GM12874 (cell line): ENCODE measurements around the gene OR13A1.

ENCODE experiments used
- CTCF ChIP-seq: IDR thresholded peaks from 2 replicates; pipeline ENCODE4 v1.5.1; 2011; ENCODE audit warnings: low read depth, mild to moderate bottlenecking, control low read depth, low read length, moderate library complexity; ENCODE audit not compliant: insufficient read depth

Gene OR13A1

GRCh38 chr10:45313264-45313873, 2.0 kb downstream of the OR13A1 start:
- TF ChIP-seq CTCF, result no peak

DNA sequence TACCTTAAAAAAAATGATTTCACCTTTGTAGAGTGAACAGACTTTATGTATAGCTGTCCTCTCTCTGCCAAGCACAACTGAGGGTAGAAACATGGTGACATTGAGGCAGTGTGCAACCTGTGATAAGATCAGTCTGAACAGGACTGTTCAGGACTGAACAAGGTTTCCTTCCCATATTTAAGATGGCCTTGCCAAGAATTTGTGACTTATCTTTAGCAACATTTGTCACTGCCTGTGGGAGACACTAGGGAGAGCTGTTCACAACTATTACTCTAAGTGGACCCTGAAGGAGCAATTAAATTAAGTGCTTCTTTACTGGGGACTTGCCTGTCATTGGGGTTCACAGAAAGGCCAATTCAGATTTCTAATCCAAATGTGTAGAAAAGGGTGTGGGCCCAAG, 6.7 kb downstream of the OR13A1 start:
- peak; percentile 24; the same call in 1 of the 2 replicates for TF ChIP-seq CTCF

GRCh38 chr10:45302573-45302972, 12.8 kb downstream of the OR13A1 start:
- no peak for TF ChIP-seq CTCF

DNA sequence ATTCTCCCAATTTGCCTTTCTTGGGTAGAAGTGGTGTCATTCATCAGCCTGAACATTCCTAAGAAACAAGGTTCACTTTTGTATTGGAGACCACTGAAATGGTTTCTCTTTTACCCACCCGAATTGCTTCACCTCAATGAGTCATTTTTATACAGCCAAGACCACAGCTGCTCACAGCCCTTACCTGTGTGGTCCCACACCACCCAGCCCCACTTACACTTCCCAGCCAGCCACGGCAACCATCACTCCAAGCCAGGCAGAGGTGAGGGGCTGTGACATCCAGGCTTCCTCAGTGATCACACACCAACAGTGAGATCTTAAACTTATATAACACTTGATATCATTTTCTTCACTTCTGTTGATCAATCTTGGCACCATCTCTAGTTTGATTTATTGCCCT, 20.7 kb downstream of the OR13A1 start:
- no peak for TF ChIP-seq CTCF

GRCh38 chr10:45286980-45287379, 28.4 kb downstream of the OR13A1 start:
- no peak for TF ChIP-seq CTCF

DNA sequence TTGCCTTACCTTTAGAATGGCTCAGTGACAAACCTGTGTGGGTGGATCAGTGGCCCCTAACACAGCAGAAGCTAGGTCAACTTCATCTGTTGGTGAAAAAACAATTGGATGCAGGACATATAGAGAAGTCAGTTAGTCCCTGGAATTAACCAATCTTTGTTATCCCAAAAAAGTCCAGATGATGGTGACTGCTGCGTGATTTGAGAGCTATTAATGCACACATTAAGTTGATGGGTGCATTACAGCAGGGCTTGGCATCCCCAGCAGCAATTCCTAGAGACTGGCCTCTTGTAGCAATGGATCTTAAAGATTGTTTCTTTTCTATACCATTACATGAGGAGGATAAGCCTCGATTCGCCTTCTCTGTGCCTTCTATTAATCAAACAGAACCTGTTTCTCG, 33.3 kb downstream of the OR13A1 start:
- no peak for TF ChIP-seq CTCF

GRCh38 chr10:45280113-45280760, 35.2 kb downstream of the OR13A1 start:
- no peak for TF ChIP-seq CTCF

DNA sequence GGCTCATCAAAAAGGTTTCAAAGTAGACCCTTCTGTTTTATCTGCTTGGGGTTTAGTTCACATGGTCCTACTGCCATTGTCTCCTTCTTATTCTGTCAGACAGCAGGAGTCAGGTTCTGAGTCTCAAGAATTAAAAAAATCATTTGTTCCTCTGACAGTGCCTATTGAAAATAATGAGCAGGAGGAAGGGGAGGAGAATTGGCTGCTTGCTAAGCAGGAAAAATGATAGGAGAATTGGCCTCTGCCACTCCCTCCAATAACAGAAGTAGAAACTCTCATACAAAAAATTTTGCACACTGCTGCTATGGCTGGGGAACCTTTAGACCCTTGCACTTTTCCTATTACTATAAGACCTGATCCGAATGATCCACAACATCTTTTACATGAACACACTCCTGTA, 35.7 kb downstream of the OR13A1 start:
- TF ChIP-seq CTCF, result no peak
